ENCODE measurements around the gene FBXW9. TPM values are rescaled to one million over a fixed set of nuclear protein-coding genes. Genes with fewer than 3 reads are reported as not detected.
A peak's percentile ranks its signal among the peaks of the same experiment; 100 is the strongest.
"Not testable (repeated sequence)": the region's sequence is repeated elsewhere in the genome, so short reads cannot be mapped to it uniquely, and the experiment has no call there.

FBXW9 gene
- total and polyA plus RNA-seq, 9 donors, result 3.9 to 5.7 (median 4.6) TPM

DNA sequence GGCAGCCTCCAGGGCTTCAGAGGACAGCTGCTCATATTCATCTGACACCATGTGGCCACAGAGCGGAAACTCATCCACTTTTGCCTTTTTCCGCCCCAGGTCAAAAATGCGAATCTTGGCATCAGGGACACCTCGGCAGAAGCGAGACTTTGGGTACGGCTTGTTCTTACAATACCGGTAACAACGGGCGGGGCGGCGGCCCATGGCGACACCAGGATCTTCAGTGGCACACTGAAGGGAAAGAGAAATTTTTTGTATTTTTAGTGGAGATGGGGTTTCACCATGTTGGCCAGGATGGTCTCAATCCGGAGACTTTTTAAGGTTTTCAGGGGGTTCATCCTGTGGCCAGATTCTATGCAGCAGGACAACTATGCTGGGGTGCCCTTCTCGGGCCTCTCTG lies 52.7 kb downstream of the FBXW9 start:
- not testable (repeated sequence) for H3K9me3 ChIP-seq (replicated peaks; ENCODE audit: control insufficient read depth, low read depth, low read length); H3K27ac ChIP-seq (ENCODE audit: low read length); H3K4me3 ChIP-seq (ENCODE audit: low read length); H3K27me3 ChIP-seq (ENCODE audit: control insufficient read depth, insufficient read depth, low read length); DNase-seq; H3K36me3 ChIP-seq (ENCODE audit: control insufficient read depth, insufficient read depth, low read length)
- H3K4me1 ChIP-seq (ENCODE audit: control insufficient read depth, insufficient read depth, low read length), result peaks cover 17% of the 10 kb centered on the region
- 91% methylated on average over 11 of the region's 14 CpGs for WGBS (ENCODE audit: insufficient coverage)

DNA sequence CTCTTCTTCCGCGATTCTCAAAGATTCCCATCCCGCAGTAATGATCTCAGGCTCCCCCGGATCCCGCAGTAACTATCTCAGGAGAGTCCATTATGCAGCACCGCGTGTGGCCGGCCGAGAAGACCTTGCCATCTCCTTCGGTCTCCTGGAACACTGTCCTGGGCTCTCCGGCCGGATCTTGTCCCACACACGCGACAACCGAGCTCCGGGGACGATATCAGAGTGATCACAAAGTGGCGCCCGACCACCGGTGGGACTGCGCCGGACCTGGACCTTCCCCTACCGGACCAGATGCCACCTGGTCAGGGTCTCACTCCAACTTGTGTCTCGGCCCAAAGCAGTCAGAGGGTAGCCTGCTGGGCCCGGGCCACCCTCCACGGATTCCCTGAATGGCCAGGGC lies 53.9 kb downstream of the FBXW9 start:
- Histone ChIP-seq H3K9me3 (replicated peaks; ENCODE audit: control insufficient read depth, low read depth, low read length) (no peaks in the 10 kb centered on the region), H3K27me3 (ENCODE audit: control insufficient read depth, insufficient read depth, low read length) (no peaks in the 10 kb centered on the region), H3K4me1 (ENCODE audit: control insufficient read depth, insufficient read depth, low read length) (peaks cover 7% of the 10 kb centered on the region), H3K4me3 (ENCODE audit: low read length) (no peak overlapping the region), H3K36me3 (ENCODE audit: control insufficient read depth, insufficient read depth, low read length) (no peaks in the 10 kb centered on the region), H3K27ac (ENCODE audit: low read length) (no peak overlapping the region)
- 90% methylated on average over 26 of the region's 26 CpGs for WGBS (ENCODE audit: insufficient coverage)
- no peak for DNase-seq

GRCh38 chr19:12641456-12641855 lies 55.0 kb downstream of the FBXW9 start:
- Histone ChIP-seq H3K36me3 (ENCODE audit: control insufficient read depth, insufficient read depth, low read length) (no peaks in the 10 kb centered on the region), H3K27ac (ENCODE audit: low read length) (no peak overlapping the region), H3K4me3 (ENCODE audit: low read length) (no peak overlapping the region), H3K4me1 (ENCODE audit: control insufficient read depth, insufficient read depth, low read length) (peaks cover 4% of the 10 kb centered on the region), H3K9me3 (replicated peaks; ENCODE audit: control insufficient read depth, low read depth, low read length) (no peaks in the 10 kb centered on the region), H3K27me3 (ENCODE audit: control insufficient read depth, insufficient read depth, low read length) (no peaks in the 10 kb centered on the region)
- 65% methylated on average over 13 of the region's 13 CpGs for WGBS (ENCODE audit: insufficient coverage)
- DNase-seq, result no peak

- Histone ChIP-seq H3K4me3 (ENCODE audit: low read length) (no peak overlapping the region), H3K27ac (ENCODE audit: low read length) (no peak overlapping the region), H3K27me3 (ENCODE audit: control insufficient read depth, insufficient read depth, low read length) (no peaks in the 10 kb centered on the region), H3K4me1 (ENCODE audit: control insufficient read depth, insufficient read depth, low read length) (peaks cover 4% of the 10 kb centered on the region), H3K36me3 (ENCODE audit: control insufficient read depth, insufficient read depth, low read length) (no peaks in the 10 kb centered on the region), H3K9me3 (replicated peaks; ENCODE audit: control insufficient read depth, low read depth, low read length) (no peaks in the 10 kb centered on the region)
- WGBS (ENCODE audit: insufficient coverage), result 6% methylated on average over 37 of the region's 39 CpGs
- peak; percentile 72 for DNase-seq
Measured at GRCh38 chr19:12639901-12640613, 56.4 kb downstream of the FBXW9 start.

Other genes with a start within 250 kb of the FBXW9 start
- gene ZNF709, start 211.8 kb downstream of the FBXW9 start, total RNA-seq, result 5.4 TPM
- gene ZNF709, start 211.8 kb downstream of the FBXW9 start, polyA plus RNA-seq (ENCODE audit: insufficient read depth in 1 of 8, insufficient read length in 8 of 8, low replicate concordance in 1 of 8), result 1 to 10 TPM; 1.2 to 3.7 (median 2.4) TPM
- 11.7 TPM for gene ZNF564, start 145.1 kb downstream of the FBXW9 start, total RNA-seq
- 1 to 10 TPM; 3.9 to 5.4 (median 4.3) TPM for gene ZNF564, start 145.1 kb downstream of the FBXW9 start, polyA plus RNA-seq (ENCODE audit: insufficient read depth in 1 of 8, insufficient read length in 8 of 8, low replicate concordance in 1 of 8)
- 4.8 TPM for gene ZNF490, start 85.8 kb downstream of the FBXW9 start, total RNA-seq
- gene ZNF490, start 85.8 kb downstream of the FBXW9 start, polyA plus RNA-seq (ENCODE audit: insufficient read depth in 1 of 8, insufficient read length in 8 of 8, low replicate concordance in 1 of 8), result 1 to 10 TPM; 1.6 to 3.9 (median 2.5) TPM
- 12.3 TPM for gene ZNF791, start 85.7 kb downstream of the FBXW9 start, total RNA-seq
- 10 to 100 TPM in 7 of 8 donors, 1 to 10 TPM in 1; 7.5 to 13.6 (median 11.7) TPM for gene ZNF791, start 85.7 kb downstream of the FBXW9 start, polyA plus RNA-seq (ENCODE audit: insufficient read depth in 1 of 8, insufficient read length in 8 of 8, low replicate concordance in 1 of 8)
- 23.5 TPM for gene MAN2B1, start 29.9 kb downstream of the FBXW9 start, total RNA-seq
- gene MAN2B1, start 29.9 kb downstream of the FBXW9 start, polyA plus RNA-seq (ENCODE audit: insufficient read depth in 1 of 8, insufficient read length in 8 of 8, low replicate concordance in 1 of 8), result 10 to 100 TPM; 26.7 to 39.9 (median 31.9) TPM
- 6.8 TPM for gene WDR83, start 29.8 kb downstream of the FBXW9 start, total RNA-seq
- gene WDR83, start 29.8 kb downstream of the FBXW9 start, polyA plus RNA-seq (ENCODE audit: insufficient read depth in 1 of 8, insufficient read length in 8 of 8, low replicate concordance in 1 of 8), result 10 to 100 TPM in 6 of 8 donors, 1 to 10 TPM in 2; 8.8 to 16.0 (median 13.1) TPM
- gene DHPS, start 14.8 kb downstream of the FBXW9 start, total RNA-seq, result 68.0 TPM
- 10 to 100 TPM; 55.2 to 73.4 (median 63.3) TPM for gene DHPS, start 14.8 kb downstream of the FBXW9 start, polyA plus RNA-seq (ENCODE audit: insufficient read depth in 1 of 8, insufficient read length in 8 of 8, low replicate concordance in 1 of 8)
- not detected for gene GNG14, start 8.6 kb downstream of the FBXW9 start, total RNA-seq
- under 1 TPM in 1 of 8 donors, not detected in 7; 0.33 TPM for gene GNG14, start 8.6 kb downstream of the FBXW9 start, polyA plus RNA-seq (ENCODE audit: insufficient read depth in 1 of 8, insufficient read length in 8 of 8, low replicate concordance in 1 of 8)
- gene TNPO2, start 27.3 kb upstream of the FBXW9 start, total RNA-seq, result 19.6 TPM
- 10 to 100 TPM; 45.9 to 68.6 (median 56.5) TPM for gene TNPO2, start 27.3 kb upstream of the FBXW9 start, polyA plus RNA-seq (ENCODE audit: insufficient read depth in 1 of 8, insufficient read length in 8 of 8, low replicate concordance in 1 of 8)
- 208 TPM for gene TRIR, start 38.1 kb upstream of the FBXW9 start, total RNA-seq
- 100 to 1,000 TPM; 188 to 237 (median 203) TPM for gene TRIR, start 38.1 kb upstream of the FBXW9 start, polyA plus RNA-seq (ENCODE audit: insufficient read depth in 1 of 8, insufficient read length in 8 of 8, low replicate concordance in 1 of 8)
- 37.6 TPM for gene GET3, start 40.9 kb upstream of the FBXW9 start, total RNA-seq
- 10 to 100 TPM; 42.8 to 58.7 (median 51.6) TPM for gene GET3, start 40.9 kb upstream of the FBXW9 start, polyA plus RNA-seq (ENCODE audit: insufficient read depth in 1 of 8, insufficient read length in 8 of 8, low replicate concordance in 1 of 8)
- gene BEST2, start 55.2 kb upstream of the FBXW9 start, total RNA-seq, result not detected
- gene BEST2, start 55.2 kb upstream of the FBXW9 start, polyA plus RNA-seq (ENCODE audit: insufficient read depth in 1 of 8, insufficient read length in 8 of 8, low replicate concordance in 1 of 8), result under 1 TPM in 2 of 8 donors, not detected in 6; 0.13 to 0.16 TPM
- 19.1 TPM for gene HOOK2, start 78.9 kb upstream of the FBXW9 start, total RNA-seq
- gene HOOK2, start 78.9 kb upstream of the FBXW9 start, polyA plus RNA-seq (ENCODE audit: insufficient read depth in 1 of 8, insufficient read length in 8 of 8, low replicate concordance in 1 of 8), result 10 to 100 TPM; 13.1 to 40.8 (median 24.0) TPM
- gene JUNB, start 94.9 kb upstream of the FBXW9 start, total RNA-seq, result 39.1 TPM
- gene JUNB, start 94.9 kb upstream of the FBXW9 start, polyA plus RNA-seq (ENCODE audit: insufficient read depth in 1 of 8, insufficient read length in 8 of 8, low replicate concordance in 1 of 8), result 100 to 1,000 TPM in 1 of 8 donors, 10 to 100 TPM in 7; 17.8 to 157 (median 66.9) TPM
- 191 TPM for gene PRDX2, start 105.2 kb upstream of the FBXW9 start, total RNA-seq
- gene PRDX2, start 105.2 kb upstream of the FBXW9 start, polyA plus RNA-seq (ENCODE audit: insufficient read depth in 1 of 8, insufficient read length in 8 of 8, low replicate concordance in 1 of 8), result 100 to 1,000 TPM; 143 to 189 (median 171) TPM
- 5.1 TPM for gene THSD8, start 105.4 kb upstream of the FBXW9 start, total RNA-seq
- gene THSD8, start 105.4 kb upstream of the FBXW9 start, polyA plus RNA-seq (ENCODE audit: insufficient read depth in 1 of 8, insufficient read length in 8 of 8, low replicate concordance in 1 of 8), result 1 to 10 TPM in 7 of 8 donors, under 1 TPM in 1; 0.84 to 4.8 (median 2.9) TPM
- 12.6 TPM for gene RNASEH2A, start 110.0 kb upstream of the FBXW9 start, total RNA-seq
- gene RNASEH2A, start 110.0 kb upstream of the FBXW9 start, polyA plus RNA-seq (ENCODE audit: insufficient read depth in 1 of 8, insufficient read length in 8 of 8, low replicate concordance in 1 of 8), result 10 to 100 TPM; 19.4 to 31.5 (median 23.3) TPM
- not detected for gene RTBDN, start 137.9 kb upstream of the FBXW9 start, total RNA-seq
- gene RTBDN, start 137.9 kb upstream of the FBXW9 start, polyA plus RNA-seq (ENCODE audit: insufficient read depth in 1 of 8, insufficient read length in 8 of 8, low replicate concordance in 1 of 8), result under 1 TPM in 2 of 8 donors, not detected in 6; 0.06 to 0.24 TPM
- 0.09 TPM for gene MAST1, start 141.9 kb upstream of the FBXW9 start, total RNA-seq
- gene MAST1, start 141.9 kb upstream of the FBXW9 start, polyA plus RNA-seq (ENCODE audit: insufficient read depth in 1 of 8, insufficient read length in 8 of 8, low replicate concordance in 1 of 8), result under 1 TPM; 0.23 to 0.90 (median 0.61) TPM
- gene DNASE2, start 184.8 kb upstream of the FBXW9 start, total RNA-seq, result 7.7 TPM
- 10 to 100 TPM in 5 of 8 donors, 1 to 10 TPM in 3; 5.7 to 12.3 (median 10.1) TPM for gene DNASE2, start 184.8 kb upstream of the FBXW9 start, polyA plus RNA-seq (ENCODE audit: insufficient read depth in 1 of 8, insufficient read length in 8 of 8, low replicate concordance in 1 of 8)
- 0.31 TPM for gene KLF1, start 190.6 kb upstream of the FBXW9 start, total RNA-seq
- 1 to 10 TPM in 4 of 8 donors, under 1 TPM in 4; 0.32 to 1.5 (median 1.0) TPM for gene KLF1, start 190.6 kb upstream of the FBXW9 start, polyA plus RNA-seq (ENCODE audit: insufficient read depth in 1 of 8, insufficient read length in 8 of 8, low replicate concordance in 1 of 8)
- 16.8 TPM for gene GCDH, start 194.5 kb upstream of the FBXW9 start, total RNA-seq
- gene GCDH, start 194.5 kb upstream of the FBXW9 start, polyA plus RNA-seq (ENCODE audit: insufficient read depth in 1 of 8, insufficient read length in 8 of 8, low replicate concordance in 1 of 8), result 10 to 100 TPM; 20.2 to 43.3 (median 29.3) TPM
- gene SYCE2, start 222.7 kb upstream of the FBXW9 start, total RNA-seq, result 0.40 TPM
- gene SYCE2, start 222.7 kb upstream of the FBXW9 start, polyA plus RNA-seq (ENCODE audit: insufficient read depth in 1 of 8, insufficient read length in 8 of 8, low replicate concordance in 1 of 8), result 1 to 10 TPM; 1.5 to 3.4 (median 2.5) TPM
- 32.5 TPM for gene FARSA, start 237.1 kb upstream of the FBXW9 start, total RNA-seq
- 10 to 100 TPM; 38.1 to 48.8 (median 44.7) TPM for gene FARSA, start 237.1 kb upstream of the FBXW9 start, polyA plus RNA-seq (ENCODE audit: insufficient read depth in 1 of 8, insufficient read length in 8 of 8, low replicate concordance in 1 of 8)
- 401 TPM for gene CALR, start 242.0 kb upstream of the FBXW9 start, total RNA-seq
- 100 to 1,000 TPM; 380 to 643 (median 446) TPM for gene CALR, start 242.0 kb upstream of the FBXW9 start, polyA plus RNA-seq (ENCODE audit: insufficient read depth in 1 of 8, insufficient read length in 8 of 8, low replicate concordance in 1 of 8)
- gene RAD23A, start 249.2 kb upstream of the FBXW9 start, total RNA-seq, result 92.7 TPM
- 100 to 1,000 TPM in 7 of 8 donors, 10 to 100 TPM in 1; 98.5 to 136 (median 125) TPM for gene RAD23A, start 249.2 kb upstream of the FBXW9 start, polyA plus RNA-seq (ENCODE audit: insufficient read depth in 1 of 8, insufficient read length in 8 of 8, low replicate concordance in 1 of 8)

Data from muscle of leg (tissue), 11 donors.